ENCODE results near the gene MRS2.

- TF ChIP-seq CTCF (IDR thresholded peaks at IDR 0.05) (no peak), POLR2A (IDR thresholded peaks at IDR 0.05; ENCODE audit: low read depth) (no peak), POLR2AphosphoS5 (IDR thresholded peaks at IDR 0.05) (no peak), EP300 (IDR thresholded peaks at IDR 0.05) (no peak)
Observed at GRCh38 chr6:24448396-24448795, 45.7 kb downstream of the MRS2 start.
